HG03025 (cell line): ENCODE data around the gene RNF14.

Source experiments
- ATAC-seq: cut with Tn5 transposase; IDR thresholded peaks from one replicate; pipeline ENCODE4 v1.9.1; 2021; ENCODE audit warnings: mild to moderate bottlenecking, moderate library complexity; ENCODE audit not compliant: unreplicated experiment, low FRiP score

RNF14 gene

GRCh38 chr5:141973871-141974595 lies 5.1 kb downstream of the RNF14 start:
- ATAC-seq, result no peak

- no peak for ATAC-seq
These were observed 7.3 kb downstream of the RNF14 start for GRCh38 chr5:141976176-141976575.

- no peak for ATAC-seq
These were observed 9.5 kb downstream of the RNF14 start for GRCh38 chr5:141978389-141978788.

DNA sequence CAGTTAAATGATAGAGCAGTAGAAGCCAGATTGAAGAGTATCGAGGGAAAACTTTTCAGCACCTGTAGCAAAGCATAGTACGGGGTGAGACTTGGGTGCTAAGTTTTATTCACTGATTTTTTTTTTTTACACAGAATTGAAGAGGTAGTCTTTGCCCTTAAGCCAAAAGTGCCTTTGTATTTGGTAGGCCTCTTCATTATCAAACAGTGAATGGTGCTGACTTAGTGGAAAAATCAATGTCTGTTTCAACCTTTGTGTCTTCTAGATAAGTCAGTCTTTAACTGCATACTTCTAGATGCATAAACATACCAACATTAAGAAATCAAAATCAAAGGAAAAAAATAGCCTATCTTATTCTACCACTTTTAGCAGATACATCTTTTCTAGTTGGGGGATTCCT lies 13.7 kb downstream of the RNF14 start:
- ATAC-seq, result no peak

DNA sequence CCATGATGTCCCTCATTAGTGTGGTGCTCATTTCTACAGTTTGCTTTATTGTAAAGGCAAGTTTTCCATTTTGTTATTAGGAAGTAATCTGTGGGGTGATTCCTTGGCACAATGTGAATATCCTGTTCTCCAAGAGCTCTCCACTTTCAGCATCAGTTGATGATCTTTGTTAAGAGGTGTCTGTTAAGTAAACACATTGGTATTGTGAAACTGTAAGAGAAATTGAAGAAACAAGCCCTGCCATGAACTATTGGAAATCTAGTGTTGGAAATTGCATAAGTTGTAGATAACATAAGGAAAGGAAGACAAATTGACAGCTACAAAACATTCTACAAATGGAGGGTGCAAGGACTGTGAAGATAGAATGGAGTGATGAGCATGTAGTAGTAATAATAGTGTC lies 17.2 kb downstream of the RNF14 start:
- ATAC-seq, result no peak

- ATAC-seq, result no peak
These were observed 20.8 kb downstream of the RNF14 start for GRCh38 chr5:141989720-141990119.

DNA sequence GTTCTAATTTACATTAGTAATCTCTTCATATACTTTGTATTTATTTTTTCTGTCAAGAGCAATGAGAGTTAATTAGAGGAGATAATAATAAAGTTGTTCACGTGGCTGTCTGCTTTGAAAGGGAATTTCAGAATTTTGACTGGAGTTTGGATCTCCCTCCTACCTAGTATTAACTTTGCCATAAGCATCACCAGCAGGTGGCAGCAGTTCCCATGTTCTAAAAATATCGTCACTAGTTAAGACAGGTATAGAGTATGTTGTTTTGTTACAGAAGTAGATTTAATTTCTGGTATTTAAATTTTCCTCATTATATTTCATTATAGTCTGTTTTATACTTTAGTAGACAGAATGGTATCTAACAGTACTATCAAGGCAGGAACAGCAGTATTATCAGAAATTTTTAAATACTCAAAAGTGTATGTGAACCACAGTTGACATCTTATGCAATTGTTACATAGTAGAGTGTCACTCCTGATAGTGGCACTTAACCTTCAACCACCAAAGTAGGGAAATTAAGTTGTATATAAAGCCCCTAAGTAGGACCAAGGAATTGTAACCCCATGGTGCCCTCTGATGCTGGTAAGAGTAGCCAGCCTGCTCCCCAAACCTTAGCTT lies 23.6 kb downstream of the RNF14 start:
- no peak for ATAC-seq

DNA sequence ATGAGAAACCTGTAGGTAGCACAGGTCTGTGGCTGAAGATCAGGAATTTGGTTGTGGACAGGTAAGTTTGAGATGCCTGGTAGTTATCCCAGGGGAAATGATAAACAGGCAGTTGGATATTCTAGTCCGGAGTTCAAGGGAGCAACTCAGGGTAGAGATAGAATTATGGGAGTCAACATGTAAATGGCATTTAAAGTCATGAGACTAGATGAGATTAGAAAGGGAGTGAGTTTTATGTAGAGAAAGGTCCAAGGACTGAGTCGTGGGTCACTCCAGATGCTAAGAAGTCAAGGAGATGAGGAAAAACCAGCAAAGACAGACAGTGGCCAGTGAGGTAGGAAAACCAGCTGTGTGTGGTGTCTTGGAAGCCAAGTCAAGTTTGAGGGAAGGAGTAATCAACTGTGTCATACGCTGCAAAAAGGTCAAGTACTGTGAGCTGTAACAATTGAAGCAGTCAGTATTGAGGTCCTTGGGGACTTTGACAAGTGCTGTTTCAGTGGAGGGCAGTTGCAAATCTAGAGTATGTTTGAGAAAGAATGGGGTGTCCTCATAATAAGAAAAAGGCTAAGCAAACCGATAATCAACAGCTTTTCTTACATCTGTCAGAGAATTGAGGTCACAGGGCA lies 25.7 kb downstream of the RNF14 start:
- ATAC-seq, result no peak

DNA sequence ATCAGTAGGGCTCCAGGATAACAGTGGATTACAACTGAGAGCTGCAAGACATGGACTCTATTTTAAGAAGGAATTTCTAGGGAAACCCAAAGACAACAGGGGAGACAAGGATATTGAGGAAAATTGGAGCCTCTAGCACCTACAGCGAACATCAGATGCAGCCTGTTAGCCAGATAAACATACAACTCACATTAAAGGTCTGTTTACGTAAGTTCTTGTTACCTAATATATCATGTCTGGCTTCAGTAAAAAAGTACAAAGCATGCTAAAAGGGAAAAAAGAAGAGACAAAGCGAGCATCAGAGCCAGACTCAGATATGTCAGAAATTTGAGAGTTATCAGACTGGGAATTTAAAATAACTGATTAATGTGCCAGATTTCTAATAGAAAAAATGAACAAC lies 26.8 kb downstream of the RNF14 start:
- no peak for ATAC-seq

- no peak for ATAC-seq
These were observed 28.6 kb downstream of the RNF14 start for GRCh38 chr5:141997358-141997960.

- no peak for ATAC-seq
These were observed 31.3 kb downstream of the RNF14 start for GRCh38 chr5:142000173-142000572.

DNA sequence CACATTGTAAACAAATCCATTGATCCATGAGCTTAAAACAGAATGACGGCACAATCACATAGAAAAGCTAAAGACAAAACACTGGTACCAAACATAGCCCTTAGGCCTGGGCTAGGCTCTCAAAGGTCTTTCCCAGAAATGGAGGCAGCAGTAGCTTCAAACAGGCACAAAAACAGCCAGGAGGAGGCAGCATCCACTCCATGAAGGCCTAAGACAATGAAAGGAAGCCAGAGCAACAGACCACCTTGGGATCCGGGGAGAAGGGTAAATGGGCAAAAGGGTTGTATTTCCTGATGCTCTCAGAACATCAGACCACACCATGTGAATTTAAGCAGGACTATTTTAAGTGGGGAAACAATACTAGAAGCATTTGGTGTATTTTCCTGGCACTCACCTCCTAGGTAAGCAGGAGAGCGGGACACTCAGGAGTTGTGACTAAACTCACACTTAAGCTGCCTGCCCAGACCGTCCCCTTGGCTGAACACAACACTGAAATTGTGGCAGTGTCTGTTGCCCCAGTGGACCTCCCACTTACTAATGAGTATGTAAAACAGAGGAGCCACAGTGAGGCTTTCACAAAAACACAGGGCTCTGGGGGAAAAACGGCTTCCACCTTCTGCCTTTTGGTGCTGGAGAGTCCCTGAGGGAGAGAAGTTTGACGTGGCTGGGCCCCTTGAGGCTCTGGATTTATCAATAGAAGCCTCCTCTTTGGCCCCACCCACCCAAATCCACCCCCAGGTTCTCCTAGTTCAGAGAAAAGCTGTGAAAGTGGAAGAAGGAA lies 32.0 kb downstream of the RNF14 start:
- no peak for ATAC-seq

DNA sequence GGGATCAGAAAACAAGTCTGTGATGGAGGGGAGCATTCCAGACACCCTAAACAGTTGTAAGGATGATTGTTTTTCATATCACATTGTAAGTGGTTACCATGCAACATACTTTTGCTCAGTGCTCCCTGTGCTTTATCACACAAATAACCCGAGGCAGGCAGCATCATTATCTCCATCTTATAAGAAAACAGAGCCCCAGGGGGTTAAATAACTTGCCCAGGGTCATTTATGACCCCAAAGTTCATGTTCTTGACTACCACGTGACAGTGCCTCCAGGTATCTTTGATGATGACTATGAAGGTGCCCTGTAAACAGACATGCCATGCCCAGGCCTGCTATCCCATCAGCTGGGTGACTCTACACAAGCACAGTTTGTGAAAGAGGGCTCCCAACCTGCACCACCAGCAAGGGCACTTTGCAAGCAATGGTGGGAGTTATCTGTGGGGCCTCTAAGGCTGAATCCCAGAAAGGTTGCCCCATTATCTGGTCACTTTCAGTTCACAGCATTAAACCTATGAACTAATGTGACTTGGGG lies 34.4 kb downstream of the RNF14 start:
- ATAC-seq, result no peak

DNA sequence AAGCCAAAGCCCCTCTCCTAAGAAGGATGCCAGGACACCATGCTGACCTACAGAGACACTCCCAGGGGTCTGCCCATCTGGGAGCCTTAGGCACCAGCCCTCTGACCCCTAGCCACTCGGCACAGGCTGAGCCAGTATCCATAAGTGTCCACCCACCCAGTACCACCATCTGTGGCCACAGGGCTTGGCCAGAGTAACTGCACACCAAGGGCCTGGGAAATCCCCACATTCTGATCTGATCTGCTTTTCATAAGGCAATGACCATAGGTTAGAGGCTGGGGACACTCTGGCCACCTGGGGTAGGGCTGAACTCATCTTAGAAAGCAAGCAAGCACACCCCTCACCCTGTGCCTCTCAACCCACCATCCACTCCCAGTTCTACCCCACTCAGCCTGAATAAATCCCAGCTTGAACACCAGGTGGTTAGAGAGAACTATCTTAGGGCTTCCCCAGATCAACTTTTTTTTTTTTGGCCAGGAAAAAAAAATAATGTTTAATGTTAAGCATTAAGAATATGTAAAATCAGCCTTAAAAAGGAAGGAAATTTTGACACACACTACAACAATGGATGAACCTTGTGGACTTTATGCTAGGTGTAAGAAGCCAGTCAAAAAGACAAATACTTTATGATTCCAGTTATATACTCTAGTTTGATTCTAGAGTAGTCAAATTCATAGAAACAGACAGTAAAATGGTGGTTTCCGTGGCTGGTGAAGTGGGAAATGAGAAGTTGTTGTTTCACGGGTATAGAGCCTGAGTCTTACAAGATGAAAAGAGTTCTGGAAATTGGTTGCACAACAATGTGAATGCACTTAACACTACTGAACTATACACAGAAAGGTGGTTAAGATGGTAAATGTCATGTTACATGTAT lies 37.7 kb downstream of the RNF14 start:
- peak; percentile 42 for ATAC-seq

- ATAC-seq, result no peak
These were observed 38.3 kb downstream of the RNF14 start for GRCh38 chr5:142007237-142007544.

DNA sequence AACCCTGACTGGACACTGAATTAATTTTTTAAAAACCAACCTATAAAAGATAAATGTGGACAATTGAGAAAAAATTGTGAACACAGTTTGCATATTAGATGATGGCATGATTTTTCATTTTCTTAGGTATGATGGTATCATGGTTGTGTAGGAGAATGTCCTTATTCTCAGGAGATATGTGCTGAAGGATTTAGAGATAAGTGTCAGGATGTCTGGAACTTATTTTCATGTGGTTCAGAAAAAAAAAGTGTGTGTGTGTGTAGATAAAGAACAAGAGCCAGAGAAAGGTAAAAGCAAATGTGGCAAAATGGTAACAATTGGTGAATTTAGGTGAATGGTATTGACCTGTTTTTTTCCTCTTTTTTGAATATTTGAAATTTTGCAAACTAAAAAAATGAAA lies 39.9 kb downstream of the RNF14 start:
- ATAC-seq, result no peak

DNA sequence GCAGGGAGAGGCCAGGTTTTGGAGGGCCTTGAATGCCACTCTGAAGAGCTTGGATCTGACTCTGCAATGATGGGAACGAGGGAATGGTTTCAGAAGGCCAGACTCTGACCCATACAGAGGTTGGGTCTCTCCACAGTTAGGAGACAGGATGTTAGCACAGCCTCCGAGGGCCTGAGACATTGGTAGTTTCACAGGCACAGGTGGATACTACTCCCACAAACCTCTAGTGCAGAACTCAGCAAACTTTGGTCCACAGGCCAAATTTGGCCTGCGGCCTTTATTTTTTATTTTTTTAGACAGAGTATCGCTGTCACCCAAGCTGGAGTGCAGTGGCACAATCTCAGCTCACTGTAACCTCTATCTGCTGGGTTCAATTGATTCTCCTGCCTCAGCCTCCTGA lies 41.0 kb downstream of the RNF14 start:
- ATAC-seq, result no peak

DNA sequence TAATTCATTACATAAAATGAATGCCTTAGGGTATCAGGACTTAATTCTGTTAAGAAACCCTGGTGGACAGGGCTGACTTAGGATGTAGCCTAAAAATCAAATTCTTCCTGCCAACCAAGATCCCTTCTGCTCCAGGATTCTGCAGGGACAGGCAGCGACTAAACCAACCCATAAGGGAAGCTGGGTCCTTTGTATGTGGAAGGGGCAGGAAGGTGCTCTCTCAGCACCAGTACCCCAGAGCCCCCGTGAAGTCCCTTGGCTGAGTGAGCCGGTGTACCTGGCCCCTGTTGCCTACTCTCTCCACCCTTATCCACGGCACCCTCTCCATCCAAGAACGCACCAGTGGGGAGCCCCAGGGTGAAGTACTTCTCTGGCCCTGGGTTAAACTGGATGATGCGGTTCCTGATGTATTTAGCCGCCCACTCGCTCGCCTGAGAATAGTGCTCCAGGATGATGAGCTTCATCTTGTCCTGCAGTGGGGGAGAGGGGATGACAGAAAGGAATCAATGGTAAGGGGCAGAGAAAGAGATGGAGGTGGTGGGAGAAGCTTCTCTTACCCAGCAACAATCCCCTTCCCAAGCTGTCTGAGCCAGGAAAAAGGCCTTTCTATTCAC lies 42.8 kb downstream of the RNF14 start:
- no peak for ATAC-seq

- ATAC-seq, result no peak
These were observed 43.4 kb downstream of the RNF14 start for GRCh38 chr5:142012186-142012785.
